ENCODE results near the gene ZNF423.

DNA sequence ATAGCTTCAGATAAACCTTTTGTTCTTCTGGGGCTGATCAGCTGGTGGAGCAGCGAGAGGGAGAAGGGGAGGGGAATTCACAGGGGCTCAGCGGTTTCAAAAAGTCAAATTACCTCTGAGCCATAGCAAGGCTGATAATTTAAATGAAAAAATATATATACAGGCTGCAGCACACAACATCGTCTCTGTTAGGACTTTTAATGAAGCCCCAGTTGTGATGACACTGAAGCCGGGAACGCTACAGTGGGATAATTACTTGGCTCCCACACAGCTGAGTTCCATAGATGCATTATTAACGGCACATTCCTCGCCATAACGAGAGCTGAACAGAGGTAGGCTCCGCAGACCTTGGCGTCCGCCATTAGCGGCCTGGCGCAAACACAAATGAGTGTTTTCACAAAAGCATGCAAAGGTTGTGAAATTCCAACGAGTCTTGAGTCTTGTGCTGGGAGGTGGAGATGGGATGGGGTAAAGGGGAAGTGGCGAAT lies 266.3 kb downstream of the ZNF423 start:
- TF ChIP-seq, protein P1, sequence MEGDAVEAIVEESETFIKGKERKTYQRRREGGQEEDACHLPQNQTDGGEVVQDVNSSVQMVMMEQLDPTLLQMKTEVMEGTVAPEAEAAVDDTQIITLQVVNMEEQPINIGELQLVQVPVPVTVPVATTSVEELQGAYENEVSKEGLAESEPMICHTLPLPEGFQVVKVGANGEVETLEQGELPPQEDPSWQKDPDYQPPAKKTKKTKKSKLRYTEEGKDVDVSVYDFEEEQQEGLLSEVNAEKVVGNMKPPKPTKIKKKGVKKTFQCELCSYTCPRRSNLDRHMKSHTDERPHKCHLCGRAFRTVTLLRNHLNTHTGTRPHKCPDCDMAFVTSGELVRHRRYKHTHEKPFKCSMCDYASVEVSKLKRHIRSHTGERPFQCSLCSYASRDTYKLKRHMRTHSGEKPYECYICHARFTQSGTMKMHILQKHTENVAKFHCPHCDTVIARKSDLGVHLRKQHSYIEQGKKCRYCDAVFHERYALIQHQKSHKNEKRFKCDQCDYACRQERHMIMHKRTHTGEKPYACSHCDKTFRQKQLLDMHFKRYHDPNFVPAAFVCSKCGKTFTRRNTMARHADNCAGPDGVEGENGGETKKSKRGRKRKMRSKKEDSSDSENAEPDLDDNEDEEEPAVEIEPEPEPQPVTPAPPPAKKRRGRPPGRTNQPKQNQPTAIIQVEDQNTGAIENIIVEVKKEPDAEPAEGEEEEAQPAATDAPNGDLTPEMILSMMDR (IDR thresholded peaks at IDR 0.05; ENCODE audit: borderline replicate concordance, extremely low read depth, low read length, poor library complexity, severe bottlenecking), result no peak
- TF ChIP-seq EZH2 (IDR thresholded peaks at IDR 0.05; ENCODE audit: borderline replicate concordance, low read depth, low read length, severe bottlenecking), result no peak
